GM18520 (cell line): ENCODE results near the gene ABHD4.

ENCODE experiments used
- ATAC-seq: cut with Tn5 transposase; IDR thresholded peaks from one replicate; pipeline ENCODE4 v1.9.1; 2021; ENCODE audit not compliant: unreplicated experiment

The ABHD4 gene

GRCh38 chr14:22658946-22659345, 60.8 kb downstream of the ABHD4 start:
- no peak for ATAC-seq

- no peak for ATAC-seq
These were observed 62.6 kb downstream of the ABHD4 start for GRCh38 chr14:22660654-22661053.
